HepG2 (cell line): ENCODE measurements around the gene SLX4. TPM values are rescaled to one million over a fixed set of nuclear protein-coding genes. Genes with fewer than 3 reads are reported as not detected.
A peak's percentile ranks its signal among the peaks of the same experiment; 100 is the strongest.

Experiments
- ATAC-seq: fragments of 200-7000 bp; cut with Tn5 transposase; 3 replicates; pipeline ENCODE4 v1.9.1; 2020; ENCODE audit warnings: mild to moderate bottlenecking, moderate library complexity
- BruUV-seq: library from RNA; stranded (reverse); fragments of 400-500 nt; replicated peaks from 2 replicates; lab custom pipeline; 2021; lab: Mats Ljungman, UMichigan
- CTCF ChIA-PET: fragments of 300-600 bp; formaldehyde crosslinking; extraction: SDS; loops from one replicate; lab custom pipeline; 2021; ENCODE audit warnings: low total read pairs, inconsistent platforms, low intra/inter-chr PET ratio; lab: Yijun Ruan, JAX
- POLR2A ChIA-PET: fragments of 350-600 bp; sonication (Branson Sonifier 250); formaldehyde crosslinking; loops from one replicate; lab custom pipeline; 2020; ENCODE audit warnings: antibody characterized with exemption, inconsistent platforms; lab: Yijun Ruan, JAX
- DNase-seq: peaks from one replicate; pipeline ENCODE4 v3.0.0-alpha.2; 2015; ENCODE audit warnings: low spot score
- FAIRE-seq: peaks from 3 replicates; lab custom pipeline; 2011; peaks lifted over from hg19 to GRCh38; lab: Jason Lieb, UNC
- H2AFZ ChIP-seq: one replicate; pipeline ENCODE4 v1.6.1; 2011; ENCODE audit warnings: low read length, inconsistent platforms
- H3K27ac ChIP-seq: fragments of 300-600 bp; 3 replicates; pipeline ENCODE4 v1.8.0; 2011; ENCODE audit warnings: mixed run types, mild to moderate bottlenecking, mixed read lengths, low read length, inconsistent platforms; ENCODE audit not compliant: insufficient read depth; ENCODE audit errors: extremely low read length
- H3K27me3 ChIP-seq, 2 experiments: fragments of 200-600 bp in 1 of 2; 2 replicates in 1 of 2; 3 replicates in 1 of 2; pipeline versions ENCODE4 v1.6.0 to v1.8.0; 2011; ENCODE audit warnings: low read length in 2 of 2, mild to moderate bottlenecking in 2 of 2, moderate library complexity in 2 of 2, inconsistent platforms in 1 of 2; ENCODE audit not compliant: insufficient read depth in 2 of 2, control insufficient read depth in 1 of 2
- H3K36me3 ChIP-seq, 2 experiments: fragments of 200-600 bp in 1 of 2; replicated peaks in 1 of 2; 2 replicates in 1 of 2; 3 replicates in 1 of 2; pipeline versions ENCODE4 v1.5.1 to v1.8.0; 2011; ENCODE audit warnings: low read length in 2 of 2, inconsistent platforms in 1 of 2; ENCODE audit not compliant: insufficient read depth in 2 of 2, control insufficient read depth in 1 of 2
- H3K4me1 ChIP-seq: 2 replicates; pipeline ENCODE4 v1.5.1; 2012; ENCODE audit warnings: low read length, inconsistent platforms; ENCODE audit not compliant: insufficient read depth
- H3K4me2 ChIP-seq: 2 replicates; pipeline ENCODE4 v1.6.0; 2011; ENCODE audit warnings: low read depth, low read length, inconsistent platforms
- H3K4me3 ChIP-seq, 3 experiments: fragments of 200-600 bp in 1 of 3; sonication (generic), shearing (Covaris generic) in 1 of 3; replicated peaks in 1 of 3; 2 replicates each; pipeline ENCODE4 v1.5.1; 2011 to 2016; ENCODE audit warnings: low read length in 3 of 3, inconsistent platforms in 2 of 3, low read depth in 2 of 3, mild to moderate bottlenecking in 2 of 3, control low read depth in 1 of 3, mixed read lengths in 1 of 3; ENCODE audit not compliant: insufficient read depth in 1 of 3
- H3K79me2 ChIP-seq: one replicate; pipeline ENCODE4 v1.6.1; 2011; ENCODE audit warnings: low read length, inconsistent platforms; ENCODE audit not compliant: insufficient read depth
- H3K9ac ChIP-seq: 2 replicates; pipeline ENCODE4 v1.6.0; 2011; ENCODE audit warnings: mild to moderate bottlenecking, low read depth, low read length, inconsistent platforms; ENCODE audit not compliant: insufficient read depth
- H3K9me3 ChIP-seq: 2 replicates; pipeline ENCODE4 v1.5.1; 2012; ENCODE audit warnings: mild to moderate bottlenecking, low read length
- H4K20me1 ChIP-seq: 2 replicates; pipeline ENCODE4 v1.6.0; 2011; ENCODE audit warnings: inconsistent platforms, mild to moderate bottlenecking, low read length, moderate library complexity; ENCODE audit not compliant: insufficient read depth
- FOSL2 ChIP-seq: sonication (generic); formaldehyde crosslinking; IDR thresholded peaks from 2 replicates; pipeline ENCODE4 v1.4.0; 2020; ENCODE audit warnings: missing genetic modification reagents
- MYC ChIP-seq: sonication (generic); formaldehyde crosslinking; IDR thresholded peaks from 2 replicates; pipeline ENCODE4 v1.9.0; 2021; ENCODE audit warnings: missing genetic modification reagents, borderline replicate concordance
- NPAS2 ChIP-seq: sonication (generic); formaldehyde crosslinking; IDR thresholded peaks from 2 replicates; pipeline ENCODE4 v1.8.0; 2022; ENCODE audit warnings: mild to moderate bottlenecking, missing genetic modification reagents, borderline replicate concordance
- TEAD3 ChIP-seq: optimal IDR thresholded peaks from 2 replicates; pipeline ENCODE3; 2016; ENCODE audit warnings: borderline replicate concordance
- ZSCAN9 ChIP-seq: IDR thresholded peaks from 2 replicates; pipeline ENCODE4 v1.6.1; 2016; ENCODE audit warnings: borderline replicate concordance
- WGBS: methylation state at CpG from one replicate; pipeline ENCODE4 v1.1.6; 2017; ENCODE audit warnings: low lambda C conversion rate; 5-methylcytosine and 5-hydroxymethylcytosine counted together
- in situ Hi-C: cut with HindIII; loops from 2 replicates; pipeline ENCODE4 v1.10.0; 2017; ENCODE audit warnings: low pct_unique_long_range_greater_than_20kb; ENCODE audit not compliant: extremely low pct_ligation_motif_present
- intact Hi-C: fragments of 100-400 bp; cut with micrococcal nuclease; formaldehyde crosslinking; loops from one replicate; pipeline ENCODE4 v1.10.0; 2022; ENCODE audit not compliant: unreplicated experiment
- polyA plus RNA-seq, 8 experiments: library from polyadenylated mRNA; depleted of rRNA in 3 of 8; stranded (reverse) in 7 of 8; unstranded in 1 of 8; fragments of >200 nt; fragmentation: Illumina TruSeq in 4 of 8; extraction: Trizol in 4 of 8; gene quantifications; 2 replicates each; pipeline versions ENCODE4 v1.2.1 to v1.2.3, GENCODE V29; 2011 to 2016; ENCODE audit warnings: low read depth in 4 of 8, missing spikeins in 1 of 8, mixed read lengths in 1 of 8; ENCODE audit not compliant: insufficient read depth in 1 of 8
- total RNA-seq, 5 experiments: library from RNA; depleted of rRNA; stranded (reverse); fragments of >200 nt; fragmentation: Illumina TruSeq; extraction: Trizol; gene quantifications; 2 replicates each; pipeline ENCODE4 v1.2.3, GENCODE V29; 2016; ENCODE audit warnings: low read depth in 1 of 5
- TF ChIP-seq, protein P1 (sequence below), 2 experiments: IDR thresholded peaks; 2 replicates each; pipeline ENCODE4 v1.6.1; 2011 to 2012; ENCODE audit warnings: low read length in 2 of 2, borderline replicate concordance in 1 of 2, low read depth in 1 of 2, mild to moderate bottlenecking in 1 of 2, moderate library complexity in 1 of 2

SLX4 gene
- total and polyA plus RNA-seq, 2 of the 13 experiments (the other 11 are each of a cell fraction or from before 2014, with no cell fraction given), result 1.1 to 3.6 TPM

DNA sequence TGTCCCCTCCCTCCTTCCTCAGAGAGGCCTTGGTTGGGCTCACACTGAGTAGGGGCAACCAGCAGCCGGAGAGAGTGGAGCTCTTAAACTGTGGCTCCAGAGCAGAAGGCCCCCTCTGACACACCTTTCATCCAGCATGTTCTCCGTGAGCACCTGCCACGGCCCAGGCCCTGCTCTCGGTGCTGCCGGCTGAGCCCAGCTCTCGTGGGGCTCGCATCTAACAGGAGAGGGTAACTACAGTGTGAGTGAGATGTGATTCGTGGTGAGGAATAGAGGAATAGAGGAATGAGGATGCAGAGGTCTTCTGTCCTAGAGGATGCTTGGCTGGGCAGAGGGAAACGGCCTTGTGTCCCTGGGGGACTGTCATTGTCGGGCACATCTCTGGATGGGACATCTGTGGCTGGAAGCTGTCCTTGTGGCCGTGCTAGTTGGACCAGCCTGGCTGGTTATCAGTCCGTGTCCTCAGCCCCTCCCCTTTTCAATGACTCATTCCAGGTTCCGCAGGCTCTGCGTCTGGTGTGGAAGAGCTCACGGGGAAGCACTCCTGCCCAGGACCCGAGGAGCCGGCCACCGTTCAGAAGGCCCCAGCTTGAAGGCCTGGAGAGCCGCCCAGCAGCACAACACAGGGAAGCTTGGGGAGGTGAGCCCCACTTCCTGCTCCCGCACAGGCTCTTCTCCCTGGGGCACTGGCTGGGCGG, 31.1 kb upstream of the SLX4 start:
- Histone ChIP-seq H3K4me1 (peaks cover 66% of the 10 kb centered on the region), H3K9ac (no peak overlapping the region), H3K9me3 (no peaks in the 10 kb centered on the region), H3K27ac (no peak overlapping the region), H3K27me3 (no peaks in the 10 kb centered on the region), H3K4me2 (no peak overlapping the region), H3K79me2 (peaks cover 3% of the 10 kb centered on the region), H4K20me1 (no peaks in the 10 kb centered on the region), H3K4me3 (no peak overlapping the region), H2AFZ (no peak overlapping the region), H3K36me3 (peaks cover 1 to 2% of the 10 kb centered on the region in 2 experiments; a peak in 1 of 5 replicates)
- POLR2A ChIA-PET, result no interaction called here
- CTCF ChIA-PET, result no interaction called here
- TF ChIP-seq NPAS2 (CRISPR knock-in tag), result no peak
- peak; percentile 67 for TF ChIP-seq FOSL2 (CRISPR knock-in tag)
- TF ChIP-seq TEAD3 (CRISPR knock-in tag), result no peak
- no peak for TF ChIP-seq ZSCAN9 (CRISPR knock-in tag)
- DNase-seq (no peak), ATAC-seq (no peak), FAIRE-seq (no peak)
- in situ Hi-C loops (no loop called here), intact Hi-C loops (no loop called here)
- 96% methylated on average over 17 of the region's 21 CpGs for WGBS
- no TSS peak for BruUV-seq

GRCh38 chr16:3641801-3642396, 30.5 kb upstream of the SLX4 start:
- Histone ChIP-seq H3K4me1 (peaks cover 67% of the 10 kb centered on the region), H3K4me3 (no peak overlapping the region), H3K27me3 (no peaks in the 10 kb centered on the region), H4K20me1 (no peaks in the 10 kb centered on the region), H3K27ac (no peak overlapping the region), H3K9ac (no peak overlapping the region), H3K36me3 (peaks cover 1 to 2% of the 10 kb centered on the region in 2 experiments; a peak in 1 of 5 replicates), H3K9me3 (no peaks in the 10 kb centered on the region), H3K79me2 (peaks cover 3% of the 10 kb centered on the region), H2AFZ (no peak overlapping the region), H3K4me2 (no peak overlapping the region)
- ChIA-PET POLR2A (no interaction called here), CTCF (no interaction called here)
- FAIRE-seq, result no peak
- 93% methylated on average over 5 of the region's 9 CpGs for WGBS
- no TSS peak for BruUV-seq
- intact Hi-C loops (no loop called here), in situ Hi-C loops (no loop called here)
- peak; percentile 20; the same call in 1 of the 2 replicates for TF ChIP-seq MYC (CRISPR knock-in tag)
- TF ChIP-seq, protein P1, sequence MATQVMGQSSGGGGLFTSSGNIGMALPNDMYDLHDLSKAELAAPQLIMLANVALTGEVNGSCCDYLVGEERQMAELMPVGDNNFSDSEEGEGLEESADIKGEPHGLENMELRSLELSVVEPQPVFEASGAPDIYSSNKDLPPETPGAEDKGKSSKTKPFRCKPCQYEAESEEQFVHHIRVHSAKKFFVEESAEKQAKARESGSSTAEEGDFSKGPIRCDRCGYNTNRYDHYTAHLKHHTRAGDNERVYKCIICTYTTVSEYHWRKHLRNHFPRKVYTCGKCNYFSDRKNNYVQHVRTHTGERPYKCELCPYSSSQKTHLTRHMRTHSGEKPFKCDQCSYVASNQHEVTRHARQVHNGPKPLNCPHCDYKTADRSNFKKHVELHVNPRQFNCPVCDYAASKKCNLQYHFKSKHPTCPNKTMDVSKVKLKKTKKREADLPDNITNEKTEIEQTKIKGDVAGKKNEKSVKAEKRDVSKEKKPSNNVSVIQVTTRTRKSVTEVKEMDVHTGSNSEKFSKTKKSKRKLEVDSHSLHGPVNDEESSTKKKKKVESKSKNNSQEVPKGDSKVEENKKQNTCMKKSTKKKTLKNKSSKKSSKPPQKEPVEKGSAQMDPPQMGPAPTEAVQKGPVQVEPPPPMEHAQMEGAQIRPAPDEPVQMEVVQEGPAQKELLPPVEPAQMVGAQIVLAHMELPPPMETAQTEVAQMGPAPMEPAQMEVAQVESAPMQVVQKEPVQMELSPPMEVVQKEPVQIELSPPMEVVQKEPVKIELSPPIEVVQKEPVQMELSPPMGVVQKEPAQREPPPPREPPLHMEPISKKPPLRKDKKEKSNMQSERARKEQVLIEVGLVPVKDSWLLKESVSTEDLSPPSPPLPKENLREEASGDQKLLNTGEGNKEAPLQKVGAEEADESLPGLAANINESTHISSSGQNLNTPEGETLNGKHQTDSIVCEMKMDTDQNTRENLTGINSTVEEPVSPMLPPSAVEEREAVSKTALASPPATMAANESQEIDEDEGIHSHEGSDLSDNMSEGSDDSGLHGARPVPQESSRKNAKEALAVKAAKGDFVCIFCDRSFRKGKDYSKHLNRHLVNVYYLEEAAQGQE (IDR thresholded peaks at IDR 0.05; ENCODE audit: borderline replicate concordance in 1 of 2, low read depth in 1 of 2, low read length in 2 of 2), result no peak
- DNase-seq, result no peak
- no peak for ATAC-seq
